Measurements from ENCODE around the gene BTBD2.

DNA sequence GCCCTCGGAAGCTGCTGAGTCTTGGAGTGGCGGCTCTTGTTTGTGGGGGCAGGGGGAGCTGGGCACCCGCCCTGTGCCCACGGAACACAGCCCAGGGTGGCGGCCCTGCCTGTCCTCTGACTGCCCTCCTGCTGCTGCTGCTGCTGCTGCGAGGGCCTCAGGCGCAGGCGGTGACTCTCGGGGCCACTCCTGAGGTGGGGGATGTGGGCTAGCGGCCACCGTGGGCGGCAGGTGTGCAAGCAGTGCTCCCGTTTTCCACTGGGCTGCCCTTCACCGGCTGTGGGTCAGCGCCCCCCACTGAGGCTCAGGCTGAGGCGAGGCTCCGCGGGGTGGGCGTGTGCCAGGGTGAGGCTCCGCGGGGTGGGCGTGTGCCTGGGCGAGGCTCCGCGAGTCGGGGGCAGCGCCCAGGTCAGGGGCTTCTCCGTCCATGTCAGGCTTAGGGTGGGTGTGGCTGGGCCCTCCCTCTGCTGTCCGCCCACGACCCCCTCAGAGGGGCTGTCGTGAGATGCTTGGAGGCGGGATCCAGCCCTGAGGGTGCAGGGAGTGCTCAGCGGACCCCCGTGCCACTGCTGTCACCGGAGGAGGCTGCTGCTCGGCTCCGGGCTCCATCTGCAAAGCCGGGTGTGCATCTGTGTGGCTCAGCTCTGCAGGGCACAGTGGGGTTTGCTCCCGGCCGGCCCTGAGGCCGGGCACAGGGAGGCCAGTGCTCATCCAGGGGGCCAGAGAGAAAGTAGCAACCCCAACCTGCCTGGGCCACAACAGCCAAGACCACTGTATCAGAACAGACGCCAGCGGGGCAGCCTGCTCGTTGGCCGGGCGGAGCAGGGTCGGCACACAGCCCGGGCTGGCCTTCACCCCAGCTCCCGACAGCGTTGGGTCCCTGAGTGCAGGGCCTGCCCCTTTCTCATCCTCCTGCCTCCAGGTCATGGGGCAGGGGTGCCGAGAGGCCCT lies 60.1 kb downstream of the BTBD2 start:
- TF ChIP-seq, protein P1, sequence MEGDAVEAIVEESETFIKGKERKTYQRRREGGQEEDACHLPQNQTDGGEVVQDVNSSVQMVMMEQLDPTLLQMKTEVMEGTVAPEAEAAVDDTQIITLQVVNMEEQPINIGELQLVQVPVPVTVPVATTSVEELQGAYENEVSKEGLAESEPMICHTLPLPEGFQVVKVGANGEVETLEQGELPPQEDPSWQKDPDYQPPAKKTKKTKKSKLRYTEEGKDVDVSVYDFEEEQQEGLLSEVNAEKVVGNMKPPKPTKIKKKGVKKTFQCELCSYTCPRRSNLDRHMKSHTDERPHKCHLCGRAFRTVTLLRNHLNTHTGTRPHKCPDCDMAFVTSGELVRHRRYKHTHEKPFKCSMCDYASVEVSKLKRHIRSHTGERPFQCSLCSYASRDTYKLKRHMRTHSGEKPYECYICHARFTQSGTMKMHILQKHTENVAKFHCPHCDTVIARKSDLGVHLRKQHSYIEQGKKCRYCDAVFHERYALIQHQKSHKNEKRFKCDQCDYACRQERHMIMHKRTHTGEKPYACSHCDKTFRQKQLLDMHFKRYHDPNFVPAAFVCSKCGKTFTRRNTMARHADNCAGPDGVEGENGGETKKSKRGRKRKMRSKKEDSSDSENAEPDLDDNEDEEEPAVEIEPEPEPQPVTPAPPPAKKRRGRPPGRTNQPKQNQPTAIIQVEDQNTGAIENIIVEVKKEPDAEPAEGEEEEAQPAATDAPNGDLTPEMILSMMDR (CRISPR knock-in tag; IDR thresholded peaks at IDR 0.05), result no peak
- TF ChIP-seq CHD2 (IDR thresholded peaks at IDR 0.05; ENCODE audit: low read depth, low read length) (no peak), ZNF207 (IDR thresholded peaks at IDR 0.05; ENCODE audit: borderline replicate concordance) (no peak), STAT5B (CRISPR knock-in tag; IDR thresholded peaks at IDR 0.05) (no peak), HCFC1 (IDR thresholded peaks at IDR 0.05; ENCODE audit: low read depth, low read length) (no peak), NR2F2 (IDR thresholded peaks at IDR 0.05; ENCODE audit: borderline replicate concordance, low read depth) (no peak), ADNP (CRISPR knock-in tag; IDR thresholded peaks at IDR 0.05) (no peak), GATAD1 (CRISPR knock-in tag; IDR thresholded peaks at IDR 0.05) (no peak), MAFK (conservative IDR thresholded peaks at IDR 0.05 in 1 of 2, IDR thresholded peaks at IDR 0.05 in 1 of 2; ENCODE audit: low read length in 2 of 2) (no peak), KLF9 (CRISPR knock-in tag; IDR thresholded peaks at IDR 0.05; ENCODE audit: low read depth) (no peak)
- TF ChIP-seq, protein P2, sequence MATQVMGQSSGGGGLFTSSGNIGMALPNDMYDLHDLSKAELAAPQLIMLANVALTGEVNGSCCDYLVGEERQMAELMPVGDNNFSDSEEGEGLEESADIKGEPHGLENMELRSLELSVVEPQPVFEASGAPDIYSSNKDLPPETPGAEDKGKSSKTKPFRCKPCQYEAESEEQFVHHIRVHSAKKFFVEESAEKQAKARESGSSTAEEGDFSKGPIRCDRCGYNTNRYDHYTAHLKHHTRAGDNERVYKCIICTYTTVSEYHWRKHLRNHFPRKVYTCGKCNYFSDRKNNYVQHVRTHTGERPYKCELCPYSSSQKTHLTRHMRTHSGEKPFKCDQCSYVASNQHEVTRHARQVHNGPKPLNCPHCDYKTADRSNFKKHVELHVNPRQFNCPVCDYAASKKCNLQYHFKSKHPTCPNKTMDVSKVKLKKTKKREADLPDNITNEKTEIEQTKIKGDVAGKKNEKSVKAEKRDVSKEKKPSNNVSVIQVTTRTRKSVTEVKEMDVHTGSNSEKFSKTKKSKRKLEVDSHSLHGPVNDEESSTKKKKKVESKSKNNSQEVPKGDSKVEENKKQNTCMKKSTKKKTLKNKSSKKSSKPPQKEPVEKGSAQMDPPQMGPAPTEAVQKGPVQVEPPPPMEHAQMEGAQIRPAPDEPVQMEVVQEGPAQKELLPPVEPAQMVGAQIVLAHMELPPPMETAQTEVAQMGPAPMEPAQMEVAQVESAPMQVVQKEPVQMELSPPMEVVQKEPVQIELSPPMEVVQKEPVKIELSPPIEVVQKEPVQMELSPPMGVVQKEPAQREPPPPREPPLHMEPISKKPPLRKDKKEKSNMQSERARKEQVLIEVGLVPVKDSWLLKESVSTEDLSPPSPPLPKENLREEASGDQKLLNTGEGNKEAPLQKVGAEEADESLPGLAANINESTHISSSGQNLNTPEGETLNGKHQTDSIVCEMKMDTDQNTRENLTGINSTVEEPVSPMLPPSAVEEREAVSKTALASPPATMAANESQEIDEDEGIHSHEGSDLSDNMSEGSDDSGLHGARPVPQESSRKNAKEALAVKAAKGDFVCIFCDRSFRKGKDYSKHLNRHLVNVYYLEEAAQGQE (IDR thresholded peaks at IDR 0.05; ENCODE audit: borderline replicate concordance in 1 of 2, low read depth in 1 of 2, low read length in 2 of 2), result no peak
- TF ChIP-seq, protein P3, sequence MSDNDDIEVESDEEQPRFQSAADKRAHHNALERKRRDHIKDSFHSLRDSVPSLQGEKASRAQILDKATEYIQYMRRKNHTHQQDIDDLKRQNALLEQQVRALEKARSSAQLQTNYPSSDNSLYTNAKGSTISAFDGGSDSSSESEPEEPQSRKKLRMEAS (IDR thresholded peaks at IDR 0.05), result no peak
- TF ChIP-seq, protein P4, sequence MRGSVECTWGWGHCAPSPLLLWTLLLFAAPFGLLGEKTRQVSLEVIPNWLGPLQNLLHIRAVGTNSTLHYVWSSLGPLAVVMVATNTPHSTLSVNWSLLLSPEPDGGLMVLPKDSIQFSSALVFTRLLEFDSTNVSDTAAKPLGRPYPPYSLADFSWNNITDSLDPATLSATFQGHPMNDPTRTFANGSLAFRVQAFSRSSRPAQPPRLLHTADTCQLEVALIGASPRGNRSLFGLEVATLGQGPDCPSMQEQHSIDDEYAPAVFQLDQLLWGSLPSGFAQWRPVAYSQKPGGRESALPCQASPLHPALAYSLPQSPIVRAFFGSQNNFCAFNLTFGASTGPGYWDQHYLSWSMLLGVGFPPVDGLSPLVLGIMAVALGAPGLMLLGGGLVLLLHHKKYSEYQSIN (CRISPR knock-in tag; IDR thresholded peaks at IDR 0.05; ENCODE audit: borderline replicate concordance), result no peak

All from HepG2 (cell line).